Measurements from ENCODE around the gene AGMO.

DNA sequence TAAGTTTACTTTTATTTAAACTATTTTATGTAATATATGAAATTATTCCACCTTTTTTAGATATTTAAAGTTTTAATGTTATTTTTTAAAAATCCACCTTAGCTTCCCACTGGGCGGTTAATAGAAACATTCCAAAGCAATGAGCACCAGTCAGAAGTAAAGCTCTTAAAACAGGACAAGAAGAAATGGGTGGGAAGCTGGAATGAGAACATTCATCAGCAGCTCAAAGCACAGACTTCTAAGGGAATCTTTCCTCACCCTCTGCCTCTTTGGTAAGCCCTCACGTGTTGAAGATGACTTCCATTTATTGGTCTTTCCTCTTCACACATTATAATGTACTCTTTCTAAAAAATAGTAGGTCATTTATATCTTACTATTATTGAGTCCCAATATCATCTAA, 3.1 kb downstream of the AGMO start:
- TF ChIP-seq, protein P1, sequence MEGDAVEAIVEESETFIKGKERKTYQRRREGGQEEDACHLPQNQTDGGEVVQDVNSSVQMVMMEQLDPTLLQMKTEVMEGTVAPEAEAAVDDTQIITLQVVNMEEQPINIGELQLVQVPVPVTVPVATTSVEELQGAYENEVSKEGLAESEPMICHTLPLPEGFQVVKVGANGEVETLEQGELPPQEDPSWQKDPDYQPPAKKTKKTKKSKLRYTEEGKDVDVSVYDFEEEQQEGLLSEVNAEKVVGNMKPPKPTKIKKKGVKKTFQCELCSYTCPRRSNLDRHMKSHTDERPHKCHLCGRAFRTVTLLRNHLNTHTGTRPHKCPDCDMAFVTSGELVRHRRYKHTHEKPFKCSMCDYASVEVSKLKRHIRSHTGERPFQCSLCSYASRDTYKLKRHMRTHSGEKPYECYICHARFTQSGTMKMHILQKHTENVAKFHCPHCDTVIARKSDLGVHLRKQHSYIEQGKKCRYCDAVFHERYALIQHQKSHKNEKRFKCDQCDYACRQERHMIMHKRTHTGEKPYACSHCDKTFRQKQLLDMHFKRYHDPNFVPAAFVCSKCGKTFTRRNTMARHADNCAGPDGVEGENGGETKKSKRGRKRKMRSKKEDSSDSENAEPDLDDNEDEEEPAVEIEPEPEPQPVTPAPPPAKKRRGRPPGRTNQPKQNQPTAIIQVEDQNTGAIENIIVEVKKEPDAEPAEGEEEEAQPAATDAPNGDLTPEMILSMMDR (IDR thresholded peaks at IDR 0.05): no peak
- TF ChIP-seq POLR2A (IDR thresholded peaks at IDR 0.05): no peak
